IMR-90 (cell line): Measurements from ENCODE around the gene NDUFB5. TPM values are rescaled to one million over a fixed set of nuclear protein-coding genes. Genes with fewer than 3 reads are reported as not detected.

ENCODE experiments used
- ATAC-seq: fragments of 200-7000 bp; cut with Tn5 transposase; 2 replicates; pipeline ENCODE4 v1.9.1; 2020; ENCODE audit warnings: low read depth, mild to moderate bottlenecking, moderate library complexity
- BruUV-seq: library from RNA; stranded (reverse); fragments of 400-500 nt; replicated peaks from 2 replicates; lab custom pipeline; 2021; lab: Mats Ljungman, UMichigan
- CTCF ChIA-PET: fragments of 300-600 bp; formaldehyde crosslinking; extraction: SDS; loops from one replicate; lab custom pipeline; 2021; ENCODE audit warnings: antibody characterized with exemption; lab: Yijun Ruan, JAX
- POLR2A ChIA-PET: fragments of 300-600 bp; sonication (Branson Sonifier 250); formaldehyde crosslinking; loops from one replicate; lab custom pipeline; 2022; ENCODE audit warnings: antibody characterized with exemption; ENCODE audit not compliant: unreplicated experiment; lab: Charles Lee
- DNase-seq: peaks from one replicate; pipeline ENCODE4 v3.0.0; 2013
- H2AFZ ChIP-seq: replicated peaks from 2 replicates; pipeline ENCODE3; 2013; ENCODE audit warnings: low read length, mild to moderate bottlenecking; ENCODE audit not compliant: poor library complexity
- H2AK5ac ChIP-seq: 2 replicates; pipeline ENCODE4 v1.6.1; 2013; ENCODE audit warnings: low read depth, low read length, inconsistent platforms
- H2AK9ac ChIP-seq: replicated peaks from 2 replicates; pipeline ENCODE3; 2013; ENCODE audit warnings: mild to moderate bottlenecking, low read depth, low read length, moderate library complexity; ENCODE audit not compliant: poor library complexity
- H2BK120ac ChIP-seq: 2 replicates; pipeline ENCODE4 v1.6.1; 2013; ENCODE audit warnings: low read depth, low read length, inconsistent platforms
- H2BK15ac ChIP-seq: 3 replicates; pipeline ENCODE4 v1.6.1; 2013; ENCODE audit warnings: low read depth, low read length, inconsistent platforms
- H2BK20ac ChIP-seq: 2 replicates; pipeline ENCODE4 v1.6.1; 2013; ENCODE audit warnings: low read depth, mild to moderate bottlenecking, inconsistent platforms, low read length, moderate library complexity
- H2BK5ac ChIP-seq: 2 replicates; pipeline ENCODE4 v1.6.1; 2013; ENCODE audit warnings: mild to moderate bottlenecking, low read depth, low read length, inconsistent platforms; ENCODE audit not compliant: poor library complexity, severe bottlenecking
- H3K14ac ChIP-seq: replicated peaks from 2 replicates; pipeline ENCODE4 v1.6.1; 2013; ENCODE audit warnings: low read depth, low read length, inconsistent platforms
- H3K18ac ChIP-seq: 2 replicates; pipeline ENCODE4 v1.6.1; 2013; ENCODE audit warnings: low read depth, low read length, control low read depth
- H3K23ac ChIP-seq: 2 replicates; pipeline ENCODE4 v1.6.1; 2013; ENCODE audit warnings: low read depth, low read length, inconsistent platforms
- H3K27ac ChIP-seq: 2 replicates; pipeline ENCODE4 v1.5.1; 2013; ENCODE audit warnings: mild to moderate bottlenecking, control low read depth, low read length; ENCODE audit not compliant: insufficient read depth
- H3K27me3 ChIP-seq: 2 replicates; pipeline ENCODE4 v1.6.1; 2013; ENCODE audit warnings: low read length; ENCODE audit not compliant: control insufficient read depth, insufficient read depth
- H3K36me3 ChIP-seq: 2 replicates; pipeline ENCODE4 v1.6.1; 2013; ENCODE audit warnings: low read length, mixed read lengths; ENCODE audit not compliant: control insufficient read depth, insufficient read depth
- H3K4ac ChIP-seq: 2 replicates; pipeline ENCODE4 v1.6.1; 2013; ENCODE audit warnings: low read depth, low read length, inconsistent platforms
- H3K4me1 ChIP-seq: 2 replicates; pipeline ENCODE4 v1.6.1; 2013; ENCODE audit warnings: low read length, mixed read lengths; ENCODE audit not compliant: control insufficient read depth, insufficient read depth
- H3K4me2 ChIP-seq: 2 replicates; pipeline ENCODE4 v1.6.1; 2013; ENCODE audit warnings: low read depth, mild to moderate bottlenecking, control low read depth, low read length, moderate library complexity
- H3K4me3 ChIP-seq: 2 replicates; pipeline ENCODE4 v1.5.1; 2013; ENCODE audit warnings: low read depth, mild to moderate bottlenecking, control low read depth, low read length, moderate library complexity; ENCODE audit not compliant: insufficient read depth
- H3K56ac ChIP-seq: 2 replicates; pipeline ENCODE4 v1.6.1; 2013; ENCODE audit warnings: low read length, inconsistent platforms; ENCODE audit not compliant: insufficient read depth; ENCODE audit errors: extremely low read depth
- H3K79me1 ChIP-seq, 2 experiments: 2 replicates each; pipeline ENCODE4 v1.6.1; 2013; ENCODE audit warnings: low read length in 2 of 2, inconsistent platforms in 1 of 2, low read depth in 1 of 2
- H3K9ac ChIP-seq: 2 replicates; pipeline ENCODE4 v1.6.1; 2013; ENCODE audit warnings: low read depth, low read length, control low read depth
- H3K9me1 ChIP-seq: 2 replicates; pipeline ENCODE4 v1.6.1; 2013; ENCODE audit warnings: low read length, inconsistent platforms; ENCODE audit not compliant: insufficient read depth
- H3K9me3 ChIP-seq: 2 replicates; pipeline ENCODE4 v1.6.1; 2013; ENCODE audit warnings: low read length; ENCODE audit not compliant: control insufficient read depth, insufficient read depth
- H4K20me1 ChIP-seq: 2 replicates; pipeline ENCODE4 v1.6.1; 2013; ENCODE audit warnings: low read length, inconsistent platforms; ENCODE audit not compliant: insufficient read depth
- H4K5ac ChIP-seq: 2 replicates; pipeline ENCODE4 v1.6.1; 2013; ENCODE audit warnings: mild to moderate bottlenecking, low read depth, low read length, control low read depth
- H4K8ac ChIP-seq, 2 experiments: 2 replicates each; pipeline ENCODE4 v1.6.1; 2013; ENCODE audit warnings: low read depth in 2 of 2, low read length in 2 of 2, control low read depth in 1 of 2, inconsistent platforms in 1 of 2
- H4K91ac ChIP-seq: 2 replicates; pipeline ENCODE4 v1.6.1; 2013; ENCODE audit warnings: low read depth, low read length, inconsistent platforms; ENCODE audit not compliant: insufficient read depth
- CEBPB ChIP-seq: IDR thresholded peaks from 2 replicates; pipeline ENCODE4 v1.6.1; 2012; ENCODE audit warnings: low read depth, low read length, improper control_type of control experiment
- CHD1 ChIP-seq: IDR thresholded peaks from 2 replicates; pipeline ENCODE4 v1.6.1; 2012; ENCODE audit warnings: low read depth, low read length, improper control_type of control experiment
- CTCF ChIP-seq: conservative IDR thresholded peaks from 2 replicates; pipeline ENCODE4 v1.5.1; 2012; ENCODE audit warnings: mild to moderate bottlenecking, low read depth, low read length, improper control_type of control experiment
- FOS ChIP-seq: fragments of 150-350 bp; IDR thresholded peaks from 2 replicates; pipeline ENCODE4 v1.6.1; 2016; ENCODE audit warnings: low read depth, low read length
- MAZ ChIP-seq: IDR thresholded peaks from 2 replicates; pipeline ENCODE4 v1.6.1; 2012; ENCODE audit warnings: low read depth, mild to moderate bottlenecking, low read length, improper control_type of control experiment, moderate library complexity, borderline replicate concordance
- NFE2L2 ChIP-seq: fragments of 150-350 bp; IDR thresholded peaks from 2 replicates; pipeline ENCODE4 v1.6.1; 2016; ENCODE audit warnings: low read depth, mild to moderate bottlenecking, low read length
- RAD21 ChIP-seq: IDR thresholded peaks from 2 replicates; pipeline ENCODE4 v1.6.1; 2012; ENCODE audit warnings: low read length, improper control_type of control experiment
- WGBS, 2 experiments: methylation state at CpG; one replicate each; pipeline versions ENCODE4 v1.1.5 to v1.1.7; 2013; ENCODE audit warnings: missing lambda C conversion rate in 2 of 2; ENCODE audit not compliant: insufficient read length in 1 of 2; ENCODE audit errors: extremely low coverage in 2 of 2; 5-methylcytosine and 5-hydroxymethylcytosine counted together
- dilution Hi-C: fragments of 300-500 bp; cut with HindIII; formaldehyde crosslinking; loops from one replicate; pipeline ENCODE4 v1.14.3; 2018; ENCODE audit warnings: low sequenced_read_pairs; ENCODE audit not compliant: unreplicated experiment
- in situ Hi-C: fragments of 300-500 bp; cut with MboI; formaldehyde crosslinking; loops from 3 replicates; pipeline ENCODE4 v1.14.3; 2019; ENCODE audit warnings: low sequenced_read_pairs, inconsistent platforms, mixed read lengths
- intact Hi-C: fragments of 100-400 bp; cut with micrococcal nuclease; formaldehyde crosslinking; loops from 2 replicates; pipeline ENCODE4 v1.10.0; 2022
- microRNA-seq, 2 experiments: library from miRNA; stranded (forward) in 1 of 2; unstranded in 1 of 2; fragments of 10-50 nt in 1 of 2; fragments of <30 nt in 1 of 2; gene quantifications in 1 of 2; microRNA quantifications in 1 of 2; one replicate each; pipeline versions ENCODE3 to v1.1.0; 2013 to 2020; ENCODE audit not compliant: insufficient read depth in 1 of 2, insufficient read length in 1 of 2, unreplicated experiment in 1 of 2
- polyA plus RNA-seq, 3 experiments: library from polyadenylated mRNA; depleted of rRNA; stranded (reverse); fragments of >200 nt; gene quantifications; 2 replicates each; pipeline ENCODE4 v1.2.3, GENCODE V29; 2012; ENCODE audit warnings: low replicate concordance in 1 of 3
- small RNA-seq, 5 experiments: library from RNA; depleted of rRNA; stranded (forward); fragments of <200 nt; gene quantifications; one replicate each; pipeline ENCODE3, GENCODE V24; 2012
- total RNA-seq: library from RNA; depleted of rRNA; stranded (reverse); fragments of >200 nt; gene quantifications from 2 replicates; pipeline ENCODE4 v1.2.3, GENCODE V29; 2012; rRNA removed

Gene NDUFB5
- total and polyA plus RNA-seq, 2 of the 4 experiments (the other 2 are of a cell fraction), result 17.2 to 29.3 TPM

GRCh38 chr3:179676081-179676480 lies 71.5 kb downstream of the NDUFB5 start:
- no peak overlapping the region for H3K4me2 ChIP-seq
- dilution Hi-C loops (no loop called here), intact Hi-C loops (no loop called here), in situ Hi-C loops (no loop called here)
- no TSS peak for BruUV-seq
- no peak overlapping the region for H2BK5ac ChIP-seq
- no peak overlapping the region for H2AK5ac ChIP-seq
- peaks cover 20 to 54% of the 10 kb centered on the region in 2 experiments for H3K79me1 ChIP-seq
- no peaks in the 10 kb centered on the region for H3K27me3 ChIP-seq
- H3K56ac ChIP-seq, result no peak overlapping the region
- peaks cover 7% of the 10 kb centered on the region; the same call in 1 of the 2 replicates for H3K9me1 ChIP-seq
- ChIA-PET CTCF (no interaction called here), POLR2A (no interaction called here)
- peaks cover 8% of the 10 kb centered on the region for H4K20me1 ChIP-seq
- no peaks in the 10 kb centered on the region for H3K9me3 ChIP-seq
- WGBS, 2 experiments, result no CpG with 5 or more reads among the region's 5 CpGs
- TF ChIP-seq CTCF, result no peak
- TF ChIP-seq CHD1, result no peak
- no peak for TF ChIP-seq RAD21
- no peak for TF ChIP-seq MAZ
- TF ChIP-seq NFE2L2, result no peak
- no peak for TF ChIP-seq FOS
- TF ChIP-seq CEBPB, result no peak
- H2BK15ac ChIP-seq, result no peak overlapping the region
- H3K4me3 ChIP-seq, result no peak overlapping the region
- no peak overlapping the region for H3K23ac ChIP-seq
- no peak overlapping the region for H3K27ac ChIP-seq
- no peaks in the 10 kb centered on the region; the same call in 1 of the 2 replicates for H3K36me3 ChIP-seq
- no peak overlapping the region for H4K91ac ChIP-seq
- no peak overlapping the region for H4K8ac ChIP-seq
- no peak overlapping the region for H2AFZ ChIP-seq
- no peak overlapping the region for H2AK9ac ChIP-seq
- DNase-seq (no peak), ATAC-seq (no peak)
- no peak overlapping the region for H2BK120ac ChIP-seq
- H3K4me1 ChIP-seq, result peaks cover 5% of the 10 kb centered on the region
- H3K18ac ChIP-seq, result no peak overlapping the region
- no peak overlapping the region for H2BK20ac ChIP-seq
- no peak overlapping the region for H3K4ac ChIP-seq
- H3K9ac ChIP-seq, result no peak overlapping the region
- H4K5ac ChIP-seq, result no peak overlapping the region
- H3K14ac ChIP-seq, result 0 out of 2 replicates have a peak overlapping the region, but pooled peaks have one; percentile 29

Small RNA genes within 50 kb of the gene (microRNA-seq; reads per million reads assigned to microRNA genes)
- gene AC090425.1 (ENCODE audit: insufficient read depth, insufficient read length) (not detected), gene RF01210 (ENCODE audit: insufficient read depth, insufficient read length) (not detected)

Small RNA genes within 50 kb of the gene (small RNA-seq; reads per million reads assigned to genes)
- gene AC090425.1 (0 reads per million in 5 experiments), gene RF01210 (0 reads per million in 5 experiments)

Other genes with a start within 250 kb of the NDUFB5 start
- gene GNB4, start 153.3 kb upstream of the NDUFB5 start, total RNA-seq, result 112 and 131 TPM in 2 replicates
- 20.1 and 22.1 TPM in 2 replicates for gene GNB4, start 153.3 kb upstream of the NDUFB5 start, polyA plus RNA-seq (2012; rRNA removed)
- gene ACTL6A, start 41.9 kb upstream of the NDUFB5 start, total RNA-seq, result 70.1 and 115 TPM in 2 replicates
- 40.3 and 48.3 TPM in 2 replicates for gene ACTL6A, start 41.9 kb upstream of the NDUFB5 start, polyA plus RNA-seq (2012; rRNA removed)
- gene MRPL47, start 156 bp upstream of the NDUFB5 start, total RNA-seq, result 41.4 and 47.2 TPM in 2 replicates
- gene MRPL47, start 156 bp upstream of the NDUFB5 start, polyA plus RNA-seq (2012; rRNA removed), result 43.3 and 43.7 TPM in 2 replicates
- gene USP13, start 48.2 kb downstream of the NDUFB5 start, total RNA-seq, result 16.1 and 18.1 TPM in 2 replicates
- 8.4 and 9.2 TPM in 2 replicates for gene USP13, start 48.2 kb downstream of the NDUFB5 start, polyA plus RNA-seq (2012; rRNA removed)